ENCODE data around the gene AKR1C8.

The AKR1C8 gene

DNA sequence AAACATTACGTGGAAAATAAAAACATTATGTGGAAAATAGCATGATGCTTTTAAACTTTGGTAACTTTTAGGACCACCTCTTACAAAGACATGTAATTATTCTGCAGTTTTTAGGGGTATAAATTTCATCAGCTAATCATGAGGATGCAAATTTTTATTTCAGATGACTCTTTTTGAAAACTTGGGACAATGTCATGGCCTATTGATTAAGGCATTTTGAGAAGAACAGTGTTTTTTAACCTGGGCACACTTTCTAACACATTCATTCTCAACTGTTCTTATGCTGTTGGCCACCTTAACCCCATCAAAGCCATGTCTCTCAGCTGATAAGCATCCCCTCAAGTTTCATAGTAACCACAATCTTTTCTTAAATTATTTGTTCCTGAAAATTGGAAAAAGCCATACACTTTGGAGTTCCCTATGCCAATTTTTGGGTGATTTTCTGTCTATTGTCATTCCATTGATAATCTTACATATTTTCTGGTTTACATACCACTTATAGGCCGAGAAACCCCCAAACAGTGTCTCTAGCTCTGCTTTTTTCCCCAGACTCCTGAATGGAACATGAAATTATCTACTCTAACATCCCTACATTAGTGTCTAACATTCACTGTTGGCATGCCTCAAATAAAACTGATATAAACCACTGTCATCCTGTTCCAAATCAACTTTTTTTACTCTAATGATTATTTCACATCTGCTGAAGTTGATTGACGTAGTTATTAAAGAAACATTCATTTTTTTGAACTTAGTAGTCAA lies 76.1 kb downstream of the AKR1C8 start:
- no peak for DNase-seq (ENCODE audit: low read depth in 3 of 3)

DNA sequence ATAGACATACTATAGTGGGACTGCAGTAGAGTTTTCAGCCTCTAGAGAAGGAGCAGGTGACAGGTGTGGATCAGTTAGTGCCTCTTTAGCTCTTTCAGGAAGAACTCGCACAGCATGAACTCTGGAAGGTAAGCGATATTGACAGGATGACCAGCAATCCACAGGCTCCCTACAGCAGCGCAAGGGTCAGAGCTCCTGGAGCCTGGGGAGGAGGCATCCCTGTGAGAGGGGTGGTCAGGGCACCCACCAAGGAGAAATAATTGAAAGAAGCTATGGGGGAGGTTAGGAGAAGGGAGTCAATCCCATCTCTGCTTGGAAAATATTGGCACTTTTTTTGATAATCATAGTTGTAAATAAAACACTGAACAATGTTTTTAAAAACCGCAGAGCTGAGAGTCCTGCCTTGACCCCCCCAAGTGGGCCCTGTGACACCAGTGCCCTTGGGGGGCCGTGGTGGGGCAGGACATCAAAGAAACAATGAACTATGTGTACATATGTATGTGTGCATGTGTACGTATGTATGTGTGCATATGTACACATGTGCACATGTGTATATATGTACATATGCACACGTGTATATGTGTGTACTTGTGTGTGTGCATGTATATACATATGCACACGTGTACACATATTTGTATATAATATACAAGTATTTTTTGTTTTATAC lies 77.0 kb downstream of the AKR1C8 start:
- no peak for DNase-seq (ENCODE audit: low read depth in 3 of 3)

DNA sequence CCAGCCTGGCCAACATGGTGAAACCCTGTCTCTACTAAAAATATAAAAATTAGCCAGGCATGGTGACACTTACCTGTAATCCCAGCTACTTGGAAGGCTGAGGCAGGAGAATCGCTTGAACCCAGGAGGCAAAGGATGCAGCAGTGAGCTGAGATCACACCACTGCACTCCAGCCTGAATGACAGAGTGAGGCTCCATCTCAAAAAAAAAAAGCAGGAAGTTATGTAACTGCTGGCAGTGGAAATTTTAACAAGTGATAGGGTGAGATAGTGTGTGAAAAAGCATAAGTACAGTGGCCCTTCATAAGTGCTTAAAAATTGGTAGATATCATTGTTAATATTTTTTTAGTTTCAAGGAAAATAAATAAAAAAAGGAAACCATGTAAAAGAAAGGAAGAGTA lies 78.4 kb downstream of the AKR1C8 start:
- no peak for DNase-seq (ENCODE audit: low read depth in 3 of 3)

DNA sequence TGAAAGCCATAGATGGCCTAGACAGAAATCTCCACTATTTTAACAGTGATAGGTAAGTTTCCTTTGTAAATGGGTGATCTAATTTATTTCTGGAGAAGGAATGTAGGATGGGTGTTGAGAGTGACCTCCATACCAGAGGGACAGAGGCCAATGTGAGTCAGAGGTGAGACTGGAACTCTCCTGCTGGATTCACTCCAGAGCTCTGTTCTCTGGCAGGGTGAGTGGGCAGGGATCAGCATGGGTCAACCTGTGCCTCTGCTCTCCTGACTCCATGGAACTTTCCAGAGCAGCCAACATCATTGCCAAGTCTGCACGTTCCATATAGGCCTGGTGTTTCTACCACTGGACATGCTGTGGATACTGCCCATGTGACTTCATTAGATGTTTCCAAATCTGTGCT lies 79.3 kb downstream of the AKR1C8 start:
- DNase-seq (ENCODE audit: low read depth in 3 of 3): no peak

Data from stimulated activated CD4-positive, alpha-beta T cell treated with anti-CD3 and anti-CD28 coated beads, TNF-alpha, amount 100 ng/mL, for 48 hours (primary cell).